Mesendoderm (in vitro differentiated cells): ENCODE measurements around the gene SETD6.

Experiments used
- DNase-seq: peaks from one replicate; pipeline ENCODE4 v3.0.0; 2013
- H2AK5ac ChIP-seq: 2 replicates; pipeline ENCODE4 v1.6.1; 2013; ENCODE audit warnings: low read length, inconsistent platforms
- H2BK120ac ChIP-seq: 2 replicates; pipeline ENCODE4 v1.6.1; 2013; ENCODE audit warnings: low read depth, mild to moderate bottlenecking, low read length, moderate library complexity, mixed read lengths
- H2BK15ac ChIP-seq: replicated peaks from 2 replicates; pipeline ENCODE4 v1.6.1; 2013; ENCODE audit warnings: low read depth, mild to moderate bottlenecking, moderate library complexity
- H2BK5ac ChIP-seq: 2 replicates; pipeline ENCODE4 v1.6.1; 2013; ENCODE audit warnings: low read length, inconsistent platforms
- H3K18ac ChIP-seq: 2 replicates; pipeline ENCODE4 v1.6.1; 2013; ENCODE audit warnings: mild to moderate bottlenecking, low read length, mixed read lengths
- H3K23ac ChIP-seq: one replicate; pipeline ENCODE4 v1.6.1; 2013; ENCODE audit warnings: low read length
- H3K27ac ChIP-seq: 2 replicates; pipeline ENCODE4 v1.5.1; 2013; ENCODE audit warnings: low read depth, mild to moderate bottlenecking, inconsistent platforms, low read length, moderate library complexity
- H3K27me3 ChIP-seq: 2 replicates; pipeline ENCODE4 v1.6.1; 2013; ENCODE audit warnings: low read length, control low read depth, mild to moderate bottlenecking, inconsistent platforms; ENCODE audit not compliant: insufficient read depth, poor library complexity
- H3K36me3 ChIP-seq: 2 replicates; pipeline ENCODE4 v1.6.1; 2013; ENCODE audit warnings: low read length, inconsistent platforms; ENCODE audit not compliant: control insufficient read depth, insufficient read depth
- H3K4ac ChIP-seq: one replicate; pipeline ENCODE4 v1.6.1; 2013; ENCODE audit warnings: low read depth, mild to moderate bottlenecking, low read length, moderate library complexity
- H3K4me1 ChIP-seq: 2 replicates; pipeline ENCODE4 v1.6.1; 2013; ENCODE audit warnings: low read depth, low read length, inconsistent platforms; ENCODE audit not compliant: control insufficient read depth
- H3K4me2 ChIP-seq: 2 replicates; pipeline ENCODE4 v1.6.1; 2013; ENCODE audit warnings: low read length
- H3K4me3 ChIP-seq: 2 replicates; pipeline ENCODE4 v1.5.1; 2013; ENCODE audit warnings: mild to moderate bottlenecking, low read length
- H3K56ac ChIP-seq: one replicate; pipeline ENCODE4 v1.6.1; 2013; ENCODE audit warnings: low read length
- H3K79me1 ChIP-seq: 2 replicates; pipeline ENCODE4 v1.6.1; 2013; ENCODE audit warnings: low read length, inconsistent platforms
- H3K79me2 ChIP-seq: 2 replicates; pipeline ENCODE4 v1.6.1; 2013; ENCODE audit warnings: mild to moderate bottlenecking, low read length; ENCODE audit not compliant: control insufficient read depth, insufficient read depth
- H3K9ac ChIP-seq: 2 replicates; pipeline ENCODE4 v1.6.1; 2013; ENCODE audit warnings: low read length, inconsistent platforms
- H4K5ac ChIP-seq: one replicate; pipeline ENCODE4 v1.6.1; 2013; ENCODE audit warnings: low read length
- H4K8ac ChIP-seq: one replicate; pipeline ENCODE4 v1.6.1; 2013; ENCODE audit warnings: low read depth, mild to moderate bottlenecking, control low read depth, low read length, moderate library complexity
- WGBS: extraction: QIAGEN DNeasy Blood & Tissue Kit; methylation state at CpG from one replicate; pipeline ENCODE4 v1.1.7; 2013; ENCODE audit warnings: low lambda C conversion rate, missing lambda C conversion rate; ENCODE audit not compliant: insufficient coverage; ENCODE audit errors: extremely low coverage; 5-methylcytosine and 5-hydroxymethylcytosine counted together

Gene SETD6

GRCh38 chr16:58481226-58481869 is 34.0 kb upstream of the SETD6 start:
- no peak overlapping the region for H3K4ac ChIP-seq
- no peak overlapping the region for H3K18ac ChIP-seq
- H3K9ac ChIP-seq: no peak overlapping the region
- H2BK15ac ChIP-seq: no peak overlapping the region
- H3K23ac ChIP-seq: no peak overlapping the region
- H2BK5ac ChIP-seq: no peak overlapping the region
- no peak for DNase-seq
- H3K56ac ChIP-seq: no peak overlapping the region
- H2AK5ac ChIP-seq: no peak overlapping the region
- no peaks in the 10 kb centered on the region for H3K79me1 ChIP-seq
- H3K27me3 ChIP-seq: no peaks in the 10 kb centered on the region
- H4K8ac ChIP-seq: no peak overlapping the region
- no peaks in the 10 kb centered on the region for H3K4me1 ChIP-seq
- no peak overlapping the region for H2BK120ac ChIP-seq
- no peak overlapping the region for H3K4me2 ChIP-seq
- H3K79me2 ChIP-seq: no peaks in the 10 kb centered on the region
- no peaks in the 10 kb centered on the region for H3K36me3 ChIP-seq
- H3K4me3 ChIP-seq: no peak overlapping the region
- no peak overlapping the region for H3K27ac ChIP-seq
- no peak overlapping the region for H4K5ac ChIP-seq
- no CpG with 5 or more reads among the region's 11 CpGs for WGBS

- Histone ChIP-seq H3K79me1 (no peaks in the 10 kb centered on the region), H3K4ac (no peak overlapping the region), H2AK5ac (no peak overlapping the region), H3K9ac (no peak overlapping the region), H2BK5ac (no peak overlapping the region), H3K18ac (no peak overlapping the region), H3K4me2 (no peak overlapping the region), H4K8ac (no peak overlapping the region), H3K4me1 (no peaks in the 10 kb centered on the region), H3K56ac (peak overlapping the region; percentile 3), H3K23ac (no peak overlapping the region), H3K36me3 (no peaks in the 10 kb centered on the region), H2BK120ac (no peak overlapping the region), H2BK15ac (no peak overlapping the region), H3K27me3 (no peaks in the 10 kb centered on the region), H3K27ac (no peak overlapping the region), H3K4me3 (no peak overlapping the region), H3K79me2 (no peaks in the 10 kb centered on the region), H4K5ac (no peak overlapping the region)
- no peak for DNase-seq
- no CpG with 5 or more reads among the region's 8 CpGs for WGBS
Observed at GRCh38 chr16:58481931-58482330, 33.4 kb upstream of the SETD6 start.

GRCh38 chr16:58485184-58485887 is 30.0 kb upstream of the SETD6 start:
- H3K9ac ChIP-seq: no peak overlapping the region
- no peak overlapping the region for H3K56ac ChIP-seq
- whole genome bisulfite sequencing: no CpG with 5 or more reads among the region's 11 CpGs
- no peak overlapping the region for H2BK5ac ChIP-seq
- no peaks in the 10 kb centered on the region for H3K36me3 ChIP-seq
- H3K4me3 ChIP-seq: no peak overlapping the region
- no peaks in the 10 kb centered on the region for H3K27me3 ChIP-seq
- H3K4ac ChIP-seq: no peak overlapping the region
- no peaks in the 10 kb centered on the region for H3K79me1 ChIP-seq
- no peak for DNase-seq
- no peak overlapping the region for H3K27ac ChIP-seq
- H3K79me2 ChIP-seq: no peaks in the 10 kb centered on the region
- H2BK15ac ChIP-seq: no peak overlapping the region
- no peak overlapping the region for H2AK5ac ChIP-seq
- H3K4me2 ChIP-seq: no peak overlapping the region
- no peak overlapping the region for H3K23ac ChIP-seq
- H3K18ac ChIP-seq: no peak overlapping the region
- no peaks in the 10 kb centered on the region for H3K4me1 ChIP-seq
- no peak overlapping the region for H4K8ac ChIP-seq
- no peak overlapping the region for H4K5ac ChIP-seq
- no peak overlapping the region for H2BK120ac ChIP-seq

GRCh38 chr16:58487566-58488351 is 27.6 kb upstream of the SETD6 start:
- Histone ChIP-seq H3K36me3 (no peaks in the 10 kb centered on the region), H2BK15ac (no peak overlapping the region), H3K4ac (no peak overlapping the region), H3K4me3 (no peak overlapping the region), H2AK5ac (no peak overlapping the region), H3K9ac (peak overlapping the region; percentile 33), H3K18ac (no peak overlapping the region), H3K56ac (peak overlapping the region; percentile 82), H3K79me2 (no peaks in the 10 kb centered on the region), H4K5ac (no peak overlapping the region), H2BK5ac (no peak overlapping the region), H3K23ac (no peak overlapping the region), H3K27ac (no peak overlapping the region), H3K4me1 (no peaks in the 10 kb centered on the region), H2BK120ac (no peak overlapping the region), H3K79me1 (no peaks in the 10 kb centered on the region), H4K8ac (no peak overlapping the region), H3K4me2 (peak overlapping the region; percentile 20), H3K27me3 (no peaks in the 10 kb centered on the region)
- WGBS: no CpG with 5 or more reads among the region's 43 CpGs
- peak; percentile 96 for DNase-seq

- WGBS: no CpG with 5 or more reads among the region's 3 CpGs
Observed at GRCh38 chr16:58488531-58488930, 26.8 kb upstream of the SETD6 start.

More at GRCh38 chr16:58488531-58488930, 26.8 kb upstream of the SETD6 start:
- no peak overlapping the region for H3K18ac ChIP-seq
- no peak overlapping the region for H3K23ac ChIP-seq
- no peak overlapping the region for H2AK5ac ChIP-seq
- H3K9ac ChIP-seq: no peak overlapping the region
- H4K8ac ChIP-seq: no peak overlapping the region
- H3K27me3 ChIP-seq: no peaks in the 10 kb centered on the region
- no peak overlapping the region for H2BK5ac ChIP-seq
- H3K4me2 ChIP-seq: no peak overlapping the region
- H4K5ac ChIP-seq: no peak overlapping the region
- no peak overlapping the region for H3K4me3 ChIP-seq
- H3K4me1 ChIP-seq: no peaks in the 10 kb centered on the region
- H3K79me2 ChIP-seq: no peaks in the 10 kb centered on the region
- no peaks in the 10 kb centered on the region for H3K36me3 ChIP-seq
- no peaks in the 10 kb centered on the region for H3K79me1 ChIP-seq
- no peak overlapping the region for H3K4ac ChIP-seq
- H3K56ac ChIP-seq: no peak overlapping the region
- H3K27ac ChIP-seq: no peak overlapping the region
- H2BK15ac ChIP-seq: no peak overlapping the region
- H2BK120ac ChIP-seq: no peak overlapping the region
- DNase-seq: peak; percentile 69
